Activated T-cell treated with anti-CD3 and anti-CD28 coated beads, Interleukin-2, amount 50 U/mL, for 72 hours (primary cell): Measurements from ENCODE around the gene WNK4. TPM values are rescaled to one million over a fixed set of nuclear protein-coding genes. Genes with fewer than 3 reads are reported as not detected.

Experiments used
- ATAC-seq, 2 donors: fragments of 150-1000 bp; cut with Tn5 transposase; replicated peaks in 1 of 2; 2 replicates each; pipeline ENCODE4 v1.10.0; 2021; ENCODE audit warnings: moderate library complexity in 2 of 2, mild to moderate bottlenecking in 1 of 2
- DNase-seq, 2 donors: peaks; one replicate each; pipeline ENCODE4 v3.0.0; 2021 to 2022; ENCODE audit warnings: mixed read lengths in 1 of 2
- H3K27ac Mint-ChIP-seq: one replicate; pipeline ENCODE4 v1.8.0; 2022; ENCODE audit warnings: mild to moderate bottlenecking, moderate library complexity, mixed read lengths
- H3K27me3 Mint-ChIP-seq: one replicate; pipeline ENCODE4 v1.8.0; 2022; ENCODE audit warnings: low read depth, mixed read lengths
- H3K36me3 Mint-ChIP-seq, 2 donors: one replicate each; pipeline ENCODE4 v1.8.0; 2022; ENCODE audit warnings: mixed read lengths in 2 of 2, mild to moderate bottlenecking in 1 of 2; ENCODE audit not compliant: insufficient read depth in 2 of 2
- H3K4me1 Mint-ChIP-seq: one replicate; pipeline ENCODE4 v1.8.0; 2022; ENCODE audit warnings: low read depth, mixed read lengths
- H3K4me3 Mint-ChIP-seq, 2 donors: one replicate each; pipeline ENCODE4 v1.8.0; 2022; ENCODE audit warnings: mild to moderate bottlenecking in 2 of 2, mixed read lengths in 2 of 2, moderate library complexity in 2 of 2
- H3K9me3 Mint-ChIP-seq, 2 donors: one replicate each; pipeline ENCODE4 v1.8.0; 2022; ENCODE audit warnings: mixed read lengths in 2 of 2
- total RNA-seq, 2 donors: library from RNA; stranded (reverse); gene quantifications; one replicate each; pipeline ENCODE4 v1.2.3, GENCODE V29; 2022

The WNK4 gene
- total RNA-seq, 2 donors from 2014 or later, result 1.0 to 1.1 TPM

- DNase-seq, result no peak
- no peak overlapping the region for H3K4me3 Mint-ChIP-seq
- no peak for ATAC-seq
- H3K27me3 Mint-ChIP-seq, result no peaks in the 10 kb centered on the region
- H3K36me3 Mint-ChIP-seq, result peaks cover 15 to 43% of the 10 kb centered on the region in 2 donors
- H3K4me1 Mint-ChIP-seq, result peaks cover 14% of the 10 kb centered on the region
- no peak overlapping the region for H3K27ac Mint-ChIP-seq
- no peaks in the 10 kb centered on the region for H3K9me3 Mint-ChIP-seq
Measured at GRCh38 chr17:42818379-42818778, 38.0 kb downstream of the WNK4 start.

GRCh38 chr17:42819939-42820535 lies 39.6 kb downstream of the WNK4 start:
- Mint-ChIP-seq H3K4me3 (no peak overlapping the region), H3K27ac (no peak overlapping the region), H3K27me3 (no peaks in the 10 kb centered on the region), H3K36me3 (peaks cover 10 to 37% of the 10 kb centered on the region in 2 donors), H3K9me3 (no peaks in the 10 kb centered on the region), H3K4me1 (peaks cover 20% of the 10 kb centered on the region)
- ATAC-seq (peak; percentile 27 to 33), DNase-seq (peak; percentile 73 to 77)

- ATAC-seq, result no peak
- Mint-ChIP-seq H3K9me3 (no peaks in the 10 kb centered on the region), H3K27me3 (no peaks in the 10 kb centered on the region), H3K4me1 (peaks cover 20% of the 10 kb centered on the region), H3K27ac (no peak overlapping the region), H3K4me3 (no peak overlapping the region), H3K36me3 (peaks cover 5 to 32% of the 10 kb centered on the region in 2 donors)
- DNase-seq, result no peak
Measured at GRCh38 chr17:42821176-42821575, 40.8 kb downstream of the WNK4 start.

DNA sequence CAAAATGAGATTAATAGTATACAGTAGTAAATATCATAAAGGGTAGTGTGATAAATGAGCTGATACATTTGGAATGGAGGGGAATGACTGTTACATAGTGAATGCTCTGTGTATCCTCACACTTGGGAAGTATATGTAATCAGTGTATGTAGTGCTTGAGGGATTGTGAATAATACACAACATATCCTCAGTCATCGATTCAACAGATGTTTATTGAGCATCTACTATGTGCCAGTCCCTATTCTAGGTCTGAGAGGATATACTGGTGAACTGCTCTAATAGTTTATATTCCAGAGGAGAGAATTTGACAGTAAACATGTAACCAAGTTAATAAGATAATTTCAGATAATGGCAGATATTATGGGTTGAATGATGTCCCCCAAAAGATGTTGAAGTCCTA lies 47.1 kb downstream of the WNK4 start:
- no peak overlapping the region for H3K27ac Mint-ChIP-seq
- peaks cover 11% of the 10 kb centered on the region for H3K27me3 Mint-ChIP-seq
- no peak overlapping the region for H3K4me3 Mint-ChIP-seq
- peaks cover 3% of the 10 kb centered on the region in 2 donors for H3K36me3 Mint-ChIP-seq
- peaks cover 18% of the 10 kb centered on the region for H3K4me1 Mint-ChIP-seq
- H3K9me3 Mint-ChIP-seq, result no peaks in the 10 kb centered on the region
- DNase-seq (no peak), ATAC-seq (no peak)

DNA sequence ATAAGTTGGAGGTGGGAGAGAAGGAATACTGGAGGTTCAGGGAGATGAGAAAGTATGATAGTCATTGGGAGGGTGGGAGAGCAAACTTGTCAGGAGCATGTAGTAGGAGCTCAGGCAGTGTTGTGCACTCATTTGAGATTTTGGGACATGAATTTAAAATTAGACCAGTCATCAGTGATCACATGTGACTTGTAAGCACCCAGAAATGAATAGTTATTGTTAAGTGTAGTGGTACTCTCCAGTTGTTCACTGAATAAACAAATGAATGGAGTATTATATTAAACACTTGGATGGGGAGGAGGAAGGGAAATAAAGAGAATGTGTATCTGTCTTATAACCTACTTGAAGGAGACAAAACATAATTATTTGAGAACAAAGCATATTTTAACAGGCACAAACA lies 50.6 kb downstream of the WNK4 start:
- Mint-ChIP-seq H3K4me1 (peaks cover 28% of the 10 kb centered on the region), H3K27me3 (peaks cover 11% of the 10 kb centered on the region), H3K4me3 (no peak overlapping the region), H3K9me3 (no peaks in the 10 kb centered on the region), H3K36me3 (peaks cover 2 to 3% of the 10 kb centered on the region in 2 donors), H3K27ac (no peak overlapping the region)
- DNase-seq (no peak), ATAC-seq (no peak)

- DNase-seq, result no peak
- Mint-ChIP-seq H3K9me3 (no peaks in the 10 kb centered on the region), H3K27me3 (peaks cover 9% of the 10 kb centered on the region), H3K27ac (peak overlapping the region; percentile 93), H3K4me3 (peak overlapping the region; percentile 90 to 92), H3K36me3 (peaks cover 3 to 10% of the 10 kb centered on the region in 2 donors), H3K4me1 (peaks cover 34% of the 10 kb centered on the region)
- ATAC-seq, result peak; percentile 28 to 32
Measured at GRCh38 chr17:42832213-42832933, 52.0 kb downstream of the WNK4 start.

GRCh38 chr17:42832934-42833766 lies 52.7 kb downstream of the WNK4 start, which contains the start of gene PSME3:
PSME3 (plus strand) TSS chr17:42833397; CDS start chr17:42833632, 235 bp downstream.
- Mint-ChIP-seq H3K36me3 (peaks cover 3 to 13% of the 10 kb centered on the region in 2 donors), H3K9me3 (no peaks in the 10 kb centered on the region)
- peak; percentile 91 to 94 for DNase-seq

DNA sequence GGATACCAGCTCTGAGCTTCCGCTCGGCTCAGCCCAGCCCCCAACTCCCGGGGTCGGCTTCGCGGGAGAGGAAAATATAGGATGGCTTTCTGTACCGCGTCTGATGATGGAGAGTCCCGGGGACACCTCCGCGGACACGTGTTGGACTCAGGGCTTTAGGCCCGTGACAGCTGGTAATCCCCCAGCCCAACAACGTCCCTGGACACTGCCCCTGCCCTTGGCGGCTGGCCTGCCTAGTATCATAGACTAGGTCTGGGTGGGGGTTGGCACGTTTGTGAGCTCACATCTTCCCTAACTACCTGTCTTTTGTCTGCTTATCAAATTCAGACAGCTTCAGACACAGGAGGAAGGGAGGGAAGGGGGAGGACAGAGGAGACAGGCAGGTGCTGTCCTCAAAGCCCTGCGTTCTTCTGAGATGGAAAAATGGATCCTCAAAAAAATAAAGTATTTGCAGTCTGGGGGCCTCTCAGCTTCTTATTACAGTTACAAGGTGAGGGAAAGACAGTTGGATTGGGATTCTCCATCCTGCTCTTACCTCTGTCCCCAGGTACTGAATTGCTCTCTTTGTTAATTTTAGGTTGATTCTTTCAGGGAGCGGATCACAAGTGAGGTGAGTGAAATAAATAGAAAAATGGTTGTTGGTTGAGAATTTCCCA lies 53.5 kb downstream of the WNK4 start:
- no peak for ATAC-seq
- H3K27ac Mint-ChIP-seq, result peak overlapping the region; percentile 85
- H3K4me1 Mint-ChIP-seq, result peaks cover 39% of the 10 kb centered on the region
- peak overlapping the region; percentile 90 to 92 for H3K4me3 Mint-ChIP-seq
- no peaks in the 10 kb centered on the region for H3K27me3 Mint-ChIP-seq
- H3K9me3 Mint-ChIP-seq, result no peaks in the 10 kb centered on the region
- H3K36me3 Mint-ChIP-seq, result peaks cover 7 to 16% of the 10 kb centered on the region in 2 donors
- peak in 1 of 2 donors; percentile 7 for DNase-seq

More at GRCh38 chr17:42832934-42833766, 52.7 kb downstream of the WNK4 start, which contains the start of gene PSME3:
- H3K27me3 Mint-ChIP-seq, result peaks cover 1% of the 10 kb centered on the region
- H3K4me1 Mint-ChIP-seq, result peaks cover 39% of the 10 kb centered on the region
- peak; percentile 94 to 95 for ATAC-seq
- H3K27ac Mint-ChIP-seq, result peak within 1 kb of the TSS; percentile 93
- H3K4me3 Mint-ChIP-seq, result peak within 1 kb of the TSS; percentile 90 to 92

- DNase-seq (no peak), ATAC-seq (no peak)
- Mint-ChIP-seq H3K27me3 (no peaks in the 10 kb centered on the region), H3K27ac (no peak overlapping the region), H3K36me3 (peaks cover 10 to 22% of the 10 kb centered on the region in 2 donors), H3K4me1 (peaks cover 39% of the 10 kb centered on the region), H3K9me3 (no peaks in the 10 kb centered on the region), H3K4me3 (no peak overlapping the region)
Measured at GRCh38 chr17:42835732-42836131, 55.3 kb downstream of the WNK4 start.

DNA sequence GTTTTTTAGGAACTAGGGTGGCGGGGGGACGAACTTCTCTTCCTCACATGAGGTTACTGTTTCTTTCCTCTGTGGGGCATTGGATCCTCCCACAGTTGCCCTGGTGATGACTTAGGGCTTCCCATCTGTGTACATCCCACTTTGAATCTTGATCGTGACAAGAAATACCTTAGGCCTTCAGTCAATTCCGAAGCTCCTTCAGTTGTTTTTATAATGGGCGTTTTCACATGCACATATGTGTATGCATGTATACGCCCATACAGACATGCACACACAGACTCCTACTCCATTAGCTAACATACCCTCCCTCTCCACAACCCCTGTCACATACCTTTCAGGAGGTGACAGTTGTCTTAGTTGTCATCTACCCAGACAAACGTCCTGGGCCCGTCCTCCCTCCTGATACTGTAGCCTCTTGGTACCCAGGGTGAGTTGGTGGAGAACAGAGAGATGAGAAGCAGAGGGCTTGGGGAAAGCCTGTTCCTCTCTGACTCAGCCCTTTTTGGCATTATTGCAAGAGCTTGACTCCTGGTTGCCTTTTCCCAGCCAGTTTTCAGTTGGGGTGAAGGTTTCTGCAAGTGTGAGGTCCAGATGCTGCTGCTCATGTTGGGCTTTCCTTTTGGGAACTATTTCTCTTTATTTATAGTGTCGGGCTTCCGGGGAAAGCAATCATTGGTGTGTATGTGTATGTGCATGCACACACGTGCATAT lies 61.7 kb downstream of the WNK4 start:
- no peak for ATAC-seq
- no peak for DNase-seq
- Mint-ChIP-seq H3K27me3 (no peaks in the 10 kb centered on the region), H3K4me3 (no peak overlapping the region), H3K36me3 (peaks cover 14 to 24% of the 10 kb centered on the region in 2 donors), H3K4me1 (peaks cover 32% of the 10 kb centered on the region), H3K9me3 (no peaks in the 10 kb centered on the region), H3K27ac (no peak overlapping the region)

GRCh38 chr17:42843358-42843934 lies 63.0 kb downstream of the WNK4 start:
- no peaks in the 10 kb centered on the region for H3K27me3 Mint-ChIP-seq
- peak in 1 of 2 donors; percentile 20 for DNase-seq
- H3K27ac Mint-ChIP-seq, result no peak overlapping the region
- H3K4me3 Mint-ChIP-seq, result no peak overlapping the region
- H3K9me3 Mint-ChIP-seq, result no peaks in the 10 kb centered on the region
- ATAC-seq, result no peak
- peaks cover 28% of the 10 kb centered on the region for H3K4me1 Mint-ChIP-seq
- peaks cover 14 to 21% of the 10 kb centered on the region in 2 donors for H3K36me3 Mint-ChIP-seq

DNA sequence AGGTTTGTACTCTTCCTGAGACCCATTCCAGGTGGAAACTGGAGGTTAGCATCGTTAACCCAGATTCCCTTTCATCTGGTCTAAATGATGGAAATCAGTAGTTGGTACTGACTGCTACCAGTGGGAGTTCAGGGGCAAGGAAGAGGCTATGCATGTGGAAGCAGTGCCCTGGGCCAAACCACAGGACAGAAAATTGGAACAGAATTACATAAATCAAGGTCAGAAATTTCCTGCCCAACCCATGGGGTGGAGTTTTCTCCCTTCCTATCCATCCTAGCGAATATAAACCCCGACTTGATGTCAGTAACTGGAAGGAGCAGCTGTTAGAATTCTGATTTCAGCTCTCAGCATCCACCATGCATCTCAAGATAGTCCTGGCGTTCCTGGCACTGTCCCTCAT lies 63.9 kb downstream of the WNK4 start, which contains the start of gene AOC2:
Gene AOC2, plus strand, starts transcription at position 310 of the 400 bp plus-strand sequence. Its CDS starts 47 bp downstream, at position 357.
- DNase-seq (no peak), ATAC-seq (no peak)
- Mint-ChIP-seq H3K27ac (no peak within 1 kb of the TSS), H3K27me3 (no peaks in the 10 kb centered on the region), H3K9me3 (no peaks in the 10 kb centered on the region), H3K36me3 (peaks cover 8 to 15% of the 10 kb centered on the region in 2 donors), H3K4me1 (peaks cover 28% of the 10 kb centered on the region), H3K4me3 (no peak within 1 kb of the TSS)
